ENCODE results near the gene RAD18.

RAD18 gene

GRCh38 chr3:8978551-8978950 is 15.3 kb upstream of the RAD18 start:
- Histone ChIP-seq H3K4me3 (ENCODE audit: low read length) (no peak overlapping the region), H3K9me3 (ENCODE audit: control insufficient read depth, insufficient read depth, low read length) (no peaks in the 10 kb centered on the region), H3K27ac (ENCODE audit: low read length) (no peak overlapping the region), H3K4me1 (ENCODE audit: control insufficient read depth, insufficient read depth, low read length) (no peaks in the 10 kb centered on the region), H3K36me3 (ENCODE audit: control insufficient read depth, insufficient read depth, low read length) (no peaks in the 10 kb centered on the region), H3K27me3 (ENCODE audit: control insufficient read depth, insufficient read depth, low read length) (no peaks in the 10 kb centered on the region)
- no CpG with 5 or more reads among the region's 3 CpGs for WGBS (ENCODE audit: insufficient coverage, insufficient read length)
- no peak for DNase-seq (ENCODE audit: low read depth, low spot score)

- H3K4me3 ChIP-seq (ENCODE audit: low read length), result no peak overlapping the region
- no peak for DNase-seq (ENCODE audit: low read depth, low spot score)
- H3K9me3 ChIP-seq (ENCODE audit: control insufficient read depth, insufficient read depth, low read length), result no peaks in the 10 kb centered on the region
- no peaks in the 10 kb centered on the region for H3K4me1 ChIP-seq (ENCODE audit: control insufficient read depth, insufficient read depth, low read length)
- no peaks in the 10 kb centered on the region for H3K27me3 ChIP-seq (ENCODE audit: control insufficient read depth, insufficient read depth, low read length)
- no CpG with 5 or more reads among the region's 6 CpGs for WGBS (ENCODE audit: insufficient coverage, insufficient read length)
- H3K27ac ChIP-seq (ENCODE audit: low read length), result no peak overlapping the region
- no peaks in the 10 kb centered on the region for H3K36me3 ChIP-seq (ENCODE audit: control insufficient read depth, insufficient read depth, low read length)
These were observed 13.4 kb upstream of the RAD18 start for GRCh38 chr3:8976540-8977182.

GRCh38 chr3:8975081-8976020 is 12.1 kb upstream of the RAD18 start:
- Histone ChIP-seq H3K36me3 (ENCODE audit: control insufficient read depth, insufficient read depth, low read length) (no peaks in the 10 kb centered on the region), H3K4me1 (ENCODE audit: control insufficient read depth, insufficient read depth, low read length) (no peaks in the 10 kb centered on the region), H3K27ac (ENCODE audit: low read length) (no peak overlapping the region), H3K9me3 (ENCODE audit: control insufficient read depth, insufficient read depth, low read length) (no peaks in the 10 kb centered on the region), H3K27me3 (ENCODE audit: control insufficient read depth, insufficient read depth, low read length) (no peaks in the 10 kb centered on the region), H3K4me3 (ENCODE audit: low read length) (no peak overlapping the region)
- no peak for DNase-seq (ENCODE audit: low read depth, low spot score)
- WGBS (ENCODE audit: insufficient coverage, insufficient read length), result no CpG with 5 or more reads among the region's 11 CpGs

- Histone ChIP-seq H3K9me3 (ENCODE audit: control insufficient read depth, insufficient read depth, low read length) (no peaks in the 10 kb centered on the region), H3K36me3 (ENCODE audit: control insufficient read depth, insufficient read depth, low read length) (no peaks in the 10 kb centered on the region), H3K4me1 (ENCODE audit: control insufficient read depth, insufficient read depth, low read length) (no peaks in the 10 kb centered on the region), H3K4me3 (ENCODE audit: low read length) (no peak overlapping the region), H3K27ac (ENCODE audit: low read length) (no peak overlapping the region), H3K27me3 (ENCODE audit: control insufficient read depth, insufficient read depth, low read length) (no peaks in the 10 kb centered on the region)
- no peak for DNase-seq (ENCODE audit: low read depth, low spot score)
- no CpG with 5 or more reads among the region's 2 CpGs for WGBS (ENCODE audit: insufficient coverage, insufficient read length)
These were observed 11.2 kb upstream of the RAD18 start for GRCh38 chr3:8974458-8974857.

- DNase-seq (ENCODE audit: low read depth, low spot score), result no peak
- no CpG with 5 or more reads among the region's 2 CpGs for WGBS (ENCODE audit: insufficient coverage, insufficient read length)
- no peaks in the 10 kb centered on the region for H3K27me3 ChIP-seq (ENCODE audit: control insufficient read depth, insufficient read depth, low read length)
- H3K36me3 ChIP-seq (ENCODE audit: control insufficient read depth, insufficient read depth, low read length), result no peaks in the 10 kb centered on the region
- no peak overlapping the region for H3K4me3 ChIP-seq (ENCODE audit: low read length)
- H3K27ac ChIP-seq (ENCODE audit: low read length), result no peak overlapping the region
- H3K4me1 ChIP-seq (ENCODE audit: control insufficient read depth, insufficient read depth, low read length), result no peaks in the 10 kb centered on the region
- H3K9me3 ChIP-seq (ENCODE audit: control insufficient read depth, insufficient read depth, low read length), result no peaks in the 10 kb centered on the region
These were observed 9.4 kb upstream of the RAD18 start for GRCh38 chr3:8972639-8973038.

- no peaks in the 10 kb centered on the region for H3K4me1 ChIP-seq (ENCODE audit: control insufficient read depth, insufficient read depth, low read length)
- no CpG with 5 or more reads among the region's 7 CpGs for WGBS (ENCODE audit: insufficient coverage, insufficient read length)
- H3K9me3 ChIP-seq (ENCODE audit: control insufficient read depth, insufficient read depth, low read length), result no peaks in the 10 kb centered on the region
- no peaks in the 10 kb centered on the region for H3K27me3 ChIP-seq (ENCODE audit: control insufficient read depth, insufficient read depth, low read length)
- no peak overlapping the region for H3K27ac ChIP-seq (ENCODE audit: low read length)
- DNase-seq (ENCODE audit: low read depth, low spot score), result no peak
- no peaks in the 10 kb centered on the region for H3K36me3 ChIP-seq (ENCODE audit: control insufficient read depth, insufficient read depth, low read length)
- H3K4me3 ChIP-seq (ENCODE audit: low read length), result no peak overlapping the region
These were observed 7.8 kb upstream of the RAD18 start for GRCh38 chr3:8970971-8971589.

GRCh38 chr3:8969241-8969640 is 6.0 kb upstream of the RAD18 start:
- Histone ChIP-seq H3K27ac (ENCODE audit: low read length) (no peak overlapping the region), H3K4me1 (ENCODE audit: control insufficient read depth, insufficient read depth, low read length) (no peaks in the 10 kb centered on the region), H3K27me3 (ENCODE audit: control insufficient read depth, insufficient read depth, low read length) (no peaks in the 10 kb centered on the region), H3K36me3 (ENCODE audit: control insufficient read depth, insufficient read depth, low read length) (no peaks in the 10 kb centered on the region), H3K9me3 (ENCODE audit: control insufficient read depth, insufficient read depth, low read length) (no peaks in the 10 kb centered on the region), H3K4me3 (ENCODE audit: low read length) (no peak overlapping the region)
- no peak for DNase-seq (ENCODE audit: low read depth, low spot score)
- no CpG with 5 or more reads among the region's 4 CpGs for WGBS (ENCODE audit: insufficient coverage, insufficient read length)

GRCh38 chr3:8968375-8968882 is 5.2 kb upstream of the RAD18 start:
- Histone ChIP-seq H3K27me3 (ENCODE audit: control insufficient read depth, insufficient read depth, low read length) (no peaks in the 10 kb centered on the region), H3K4me3 (ENCODE audit: low read length) (no peak overlapping the region), H3K27ac (ENCODE audit: low read length) (no peak overlapping the region), H3K4me1 (ENCODE audit: control insufficient read depth, insufficient read depth, low read length) (no peaks in the 10 kb centered on the region), H3K9me3 (ENCODE audit: control insufficient read depth, insufficient read depth, low read length) (no peaks in the 10 kb centered on the region), H3K36me3 (ENCODE audit: control insufficient read depth, insufficient read depth, low read length) (no peaks in the 10 kb centered on the region)
- WGBS (ENCODE audit: insufficient coverage, insufficient read length), result no CpG with 5 or more reads among the region's 5 CpGs
- DNase-seq (ENCODE audit: low read depth, low spot score), result no peak

GRCh38 chr3:8967553-8967952 is 4.3 kb upstream of the RAD18 start:
- DNase-seq (ENCODE audit: low read depth, low spot score), result no peak
- H3K4me3 ChIP-seq (ENCODE audit: low read length), result no peak overlapping the region
- WGBS (ENCODE audit: insufficient coverage, insufficient read length), result no CpG with 5 or more reads among the region's 5 CpGs
- no peaks in the 10 kb centered on the region for H3K27me3 ChIP-seq (ENCODE audit: control insufficient read depth, insufficient read depth, low read length)
- H3K4me1 ChIP-seq (ENCODE audit: control insufficient read depth, insufficient read depth, low read length), result no peaks in the 10 kb centered on the region
- no peaks in the 10 kb centered on the region for H3K36me3 ChIP-seq (ENCODE audit: control insufficient read depth, insufficient read depth, low read length)
- H3K9me3 ChIP-seq (ENCODE audit: control insufficient read depth, insufficient read depth, low read length), result no peaks in the 10 kb centered on the region
- H3K27ac ChIP-seq (ENCODE audit: low read length), result no peak overlapping the region

- Histone ChIP-seq H3K4me1 (ENCODE audit: control insufficient read depth, insufficient read depth, low read length) (no peaks in the 10 kb centered on the region), H3K36me3 (ENCODE audit: control insufficient read depth, insufficient read depth, low read length) (no peaks in the 10 kb centered on the region), H3K9me3 (ENCODE audit: control insufficient read depth, insufficient read depth, low read length) (no peaks in the 10 kb centered on the region), H3K27me3 (ENCODE audit: control insufficient read depth, insufficient read depth, low read length) (no peaks in the 10 kb centered on the region), H3K27ac (ENCODE audit: low read length) (no peak overlapping the region), H3K4me3 (ENCODE audit: low read length) (no peak overlapping the region)
- DNase-seq (ENCODE audit: low read depth, low spot score), result no peak
- WGBS (ENCODE audit: insufficient coverage, insufficient read length), result no CpG with 5 or more reads among the region's 3 CpGs
These were observed 3.6 kb upstream of the RAD18 start for GRCh38 chr3:8966820-8967348.

Data from iPS DF 6.9 (cell line).